Tibial nerve (tissue), 4 donors: ENCODE measurements around the gene CNGA3. TPM values are rescaled to one million over a fixed set of nuclear protein-coding genes. Genes with fewer than 3 reads are reported as not detected.

ENCODE experiments used
- DNase-seq, 2 donors: peaks; one replicate each; pipeline ENCODE4 v3.0.0-alpha.2; 2019; ENCODE audit warnings: low spot score in 2 of 2
- H3K27ac ChIP-seq, 4 donors: fragments of 200-600 bp; sonication (generic) in 3 of 4; one replicate each; pipeline ENCODE4 v1.5.1; 2017 to 2019; ENCODE audit warnings: mild to moderate bottlenecking in 1 of 4
- H3K27me3 ChIP-seq, 2 donors: fragments of 200-600 bp; sonication (generic) in 1 of 2; one replicate each; pipeline versions ENCODE4 v1.5.1 to v1.6.0; 2017 to 2019
- H3K36me3 ChIP-seq, 3 donors: fragments of 200-600 bp; sonication (generic); one replicate each; pipeline ENCODE4 v1.5.1; 2018 to 2019
- H3K4me1 ChIP-seq, 4 donors: fragments of 200-600 bp; sonication (generic) in 3 of 4; one replicate each; pipeline ENCODE4 v1.5.1; 2017 to 2019
- H3K4me3 ChIP-seq, 4 donors: fragments of 200-600 bp; sonication (generic) in 3 of 4; one replicate each; pipeline ENCODE4 v1.5.1; 2017 to 2019; ENCODE audit warnings: mild to moderate bottlenecking in 1 of 4, moderate library complexity in 1 of 4
- H3K9me3 ChIP-seq, 4 donors: fragments of 200-600 bp; sonication (generic) in 3 of 4; one replicate each; pipeline ENCODE4 v1.5.1; 2017 to 2019
- EP300 ChIP-seq, 2 donors: sonication (generic); formaldehyde crosslinking; IDR thresholded peaks; one replicate each; pipeline ENCODE4 v1.6.1; 2017; ENCODE audit warnings: antibody characterized with exemption in 2 of 2, mild to moderate bottlenecking in 1 of 2
- POLR2A ChIP-seq, 2 donors: fragments of 450-650 bp; IDR thresholded peaks; one replicate each; pipeline ENCODE4 v1.6.1; 2017; ENCODE audit warnings: antibody characterized with exemption in 2 of 2, mild to moderate bottlenecking in 2 of 2, moderate library complexity in 2 of 2
- WGBS, 2 donors: methylation state at CpG; one replicate each; pipeline ENCODE4 v1.1.5; 2018; 5-methylcytosine and 5-hydroxymethylcytosine counted together
- total RNA-seq, 4 donors: library from RNA; depleted of rRNA; stranded (reverse); fragments of >200 nt; gene quantifications; one replicate each; pipeline ENCODE4 v1.1.0, GENCODE V29; 2016
- TF ChIP-seq, protein P1 (sequence below), 5 experiments: fragments of 200-600 bp in 3 of 5; fragments of 450-650 bp in 2 of 5; sonication (generic) in 3 of 5; IDR thresholded peaks; one replicate each; pipeline ENCODE4 v1.5.1; 2016 to 2019; ENCODE audit warnings: antibody characterized with exemption in 5 of 5, mild to moderate bottlenecking in 3 of 5, moderate library complexity in 2 of 5

Gene CNGA3
- total RNA-seq, 4 donors from 2014 or later: 0.30 to 1.3 TPM; not detected in 2

GRCh38 chr2:98350411-98350810 is 4.2 kb downstream of the CNGA3 start:
- H3K27ac ChIP-seq: no peak overlapping the region

DNA sequence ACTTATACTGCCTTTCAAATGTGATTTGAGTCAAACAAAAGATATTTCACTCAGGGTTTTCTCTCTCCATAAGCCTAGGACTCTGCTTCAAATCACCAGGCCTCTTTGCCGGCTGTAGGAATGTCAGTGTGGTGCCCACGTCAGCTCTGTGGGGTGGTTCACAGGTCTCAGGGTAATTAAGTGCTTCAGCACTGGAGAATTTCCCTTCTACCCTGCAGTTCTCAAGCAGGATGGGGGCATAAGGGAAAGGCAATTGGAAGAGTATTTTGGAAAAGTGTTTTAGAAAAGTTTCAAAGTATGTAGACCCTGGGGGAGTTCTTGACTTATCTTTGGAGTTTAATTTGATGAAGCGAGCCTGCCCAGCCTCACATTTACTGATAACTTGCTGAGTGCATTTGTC is 9.6 kb downstream of the CNGA3 start:
- H3K4me1 ChIP-seq: no peaks in the 10 kb centered on the region
- no peak for DNase-seq
- TF ChIP-seq EP300 (IDR thresholded peaks at IDR 0.05) (no peak), POLR2A (IDR thresholded peaks at IDR 0.05) (no peak)
- TF ChIP-seq, protein P1, sequence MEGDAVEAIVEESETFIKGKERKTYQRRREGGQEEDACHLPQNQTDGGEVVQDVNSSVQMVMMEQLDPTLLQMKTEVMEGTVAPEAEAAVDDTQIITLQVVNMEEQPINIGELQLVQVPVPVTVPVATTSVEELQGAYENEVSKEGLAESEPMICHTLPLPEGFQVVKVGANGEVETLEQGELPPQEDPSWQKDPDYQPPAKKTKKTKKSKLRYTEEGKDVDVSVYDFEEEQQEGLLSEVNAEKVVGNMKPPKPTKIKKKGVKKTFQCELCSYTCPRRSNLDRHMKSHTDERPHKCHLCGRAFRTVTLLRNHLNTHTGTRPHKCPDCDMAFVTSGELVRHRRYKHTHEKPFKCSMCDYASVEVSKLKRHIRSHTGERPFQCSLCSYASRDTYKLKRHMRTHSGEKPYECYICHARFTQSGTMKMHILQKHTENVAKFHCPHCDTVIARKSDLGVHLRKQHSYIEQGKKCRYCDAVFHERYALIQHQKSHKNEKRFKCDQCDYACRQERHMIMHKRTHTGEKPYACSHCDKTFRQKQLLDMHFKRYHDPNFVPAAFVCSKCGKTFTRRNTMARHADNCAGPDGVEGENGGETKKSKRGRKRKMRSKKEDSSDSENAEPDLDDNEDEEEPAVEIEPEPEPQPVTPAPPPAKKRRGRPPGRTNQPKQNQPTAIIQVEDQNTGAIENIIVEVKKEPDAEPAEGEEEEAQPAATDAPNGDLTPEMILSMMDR (IDR thresholded peaks at IDR 0.05): no peak
- no peaks in the 10 kb centered on the region for H3K9me3 ChIP-seq
- peaks cover 0 to 7% of the 10 kb centered on the region in 2 donors for H3K27me3 ChIP-seq
- no peak overlapping the region for H3K27ac ChIP-seq
- no peak overlapping the region for H3K4me3 ChIP-seq
- H3K36me3 ChIP-seq: no peaks in the 10 kb centered on the region
- 34 to 40% methylated on average over 3 of the region's 3 CpGs for WGBS, 2 donors

More at GRCh38 chr2:98350411-98350810, 4.2 kb downstream of the CNGA3 start:
- no peak for DNase-seq
- Histone ChIP-seq H3K9me3 (no peaks in the 10 kb centered on the region), H3K4me3 (no peak overlapping the region), H3K27me3 (peaks cover 0 to 59% of the 10 kb centered on the region in 2 donors), H3K36me3 (no peaks in the 10 kb centered on the region), H3K4me1 (peaks cover 0 to 18% (median 0%) of the 10 kb centered on the region in 4 donors)
- TF ChIP-seq, protein P1 (IDR thresholded peaks at IDR 0.05): no peak
- TF ChIP-seq POLR2A (IDR thresholded peaks at IDR 0.05) (no peak), EP300 (IDR thresholded peaks at IDR 0.05) (no peak)
- whole genome bisulfite sequencing, 2 donors: 90 to 92% methylated on average over 1 of the region's 1 CpG

- no peak overlapping the region for H3K27ac ChIP-seq
- no peaks in the 10 kb centered on the region for H3K36me3 ChIP-seq
- whole genome bisulfite sequencing, 2 donors: 86 to 89% methylated on average over 7 of the region's 7 CpGs
- TF ChIP-seq EP300 (IDR thresholded peaks at IDR 0.05): no peak
- TF ChIP-seq, protein P1 (IDR thresholded peaks at IDR 0.05): no peak
- TF ChIP-seq POLR2A (IDR thresholded peaks at IDR 0.05): no peak
- no peak overlapping the region for H3K4me3 ChIP-seq
- H3K27me3 ChIP-seq: no peaks in the 10 kb centered on the region
- no peak for DNase-seq
- no peaks in the 10 kb centered on the region for H3K9me3 ChIP-seq
- no peaks in the 10 kb centered on the region for H3K4me1 ChIP-seq
Observed at GRCh38 chr2:98356729-98357128, 10.5 kb downstream of the CNGA3 start.

DNA sequence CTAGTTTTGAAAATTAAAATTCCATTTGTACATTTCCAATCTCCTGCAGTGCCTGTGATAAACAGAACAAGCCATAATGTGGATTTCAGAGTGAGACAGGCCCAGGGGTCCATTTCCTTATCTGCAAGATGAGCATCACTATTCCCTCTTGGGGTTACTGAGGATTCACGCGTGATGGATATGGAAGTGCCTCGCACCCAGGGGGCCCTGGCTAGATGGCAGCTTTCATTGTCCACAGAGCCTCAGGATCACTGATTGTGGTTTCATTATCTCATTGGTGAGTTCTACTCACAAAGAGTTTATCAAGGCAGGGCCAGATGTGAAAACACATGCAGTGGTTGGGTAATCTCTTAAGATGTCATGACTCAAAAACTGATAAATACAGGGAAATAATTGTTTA is 11.6 kb downstream of the CNGA3 start:
- 82 to 94% methylated on average over 3 of the region's 3 CpGs for whole genome bisulfite sequencing, 2 donors
- Histone ChIP-seq H3K27me3 (no peaks in the 10 kb centered on the region), H3K36me3 (no peaks in the 10 kb centered on the region), H3K4me1 (no peaks in the 10 kb centered on the region), H3K9me3 (no peaks in the 10 kb centered on the region), H3K27ac (no peak overlapping the region), H3K4me3 (no peak overlapping the region)
- TF ChIP-seq, protein P1 (IDR thresholded peaks at IDR 0.05): no peak
- TF ChIP-seq POLR2A (IDR thresholded peaks at IDR 0.05) (no peak), EP300 (IDR thresholded peaks at IDR 0.05) (no peak)
- no peak for DNase-seq

DNA sequence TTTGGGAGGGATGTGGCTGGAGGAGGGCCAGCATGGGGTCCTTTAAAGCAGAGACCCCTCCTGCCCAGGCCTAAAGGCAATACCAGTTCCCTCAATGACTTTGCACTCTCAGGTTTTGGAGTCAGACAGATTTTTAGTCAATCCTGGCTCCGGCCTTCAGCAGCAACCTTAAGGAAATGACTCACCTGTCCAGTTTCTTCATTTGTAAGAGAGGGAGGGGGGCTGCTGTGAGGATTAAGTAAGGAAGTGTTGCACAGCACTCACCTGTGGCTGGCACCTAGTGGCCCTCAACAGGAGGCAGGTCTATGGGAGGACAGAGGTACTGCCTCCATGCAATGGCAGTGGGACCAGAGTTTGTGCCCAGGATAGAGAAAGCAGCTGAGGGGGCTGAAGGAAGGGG is 13.7 kb downstream of the CNGA3 start:
- DNase-seq: no peak
- TF ChIP-seq EP300 (IDR thresholded peaks at IDR 0.05) (no peak), POLR2A (IDR thresholded peaks at IDR 0.05) (no peak)
- TF ChIP-seq, protein P1 (IDR thresholded peaks at IDR 0.05): no peak

More for the DNA sequence above, 13.7 kb downstream of the CNGA3 start:
- Histone ChIP-seq H3K36me3 (no peaks in the 10 kb centered on the region), H3K27me3 (no peaks in the 10 kb centered on the region), H3K9me3 (no peaks in the 10 kb centered on the region), H3K27ac (no peak overlapping the region), H3K4me1 (no peaks in the 10 kb centered on the region), H3K4me3 (no peak overlapping the region)
- WGBS, 2 donors: 89 to 92% methylated on average over 1 of the region's 1 CpG
